ENCODE results near the gene C7orf57.

C7orf57 gene

GRCh38 chr7:48085433-48085791 lies 50.1 kb downstream of the C7orf57 start:
- DNase-seq (ENCODE audit: low spot score), result no peak

- DNase-seq (ENCODE audit: low spot score), result no peak
These were observed 50.6 kb downstream of the C7orf57 start for GRCh38 chr7:48085942-48086341.

DNA sequence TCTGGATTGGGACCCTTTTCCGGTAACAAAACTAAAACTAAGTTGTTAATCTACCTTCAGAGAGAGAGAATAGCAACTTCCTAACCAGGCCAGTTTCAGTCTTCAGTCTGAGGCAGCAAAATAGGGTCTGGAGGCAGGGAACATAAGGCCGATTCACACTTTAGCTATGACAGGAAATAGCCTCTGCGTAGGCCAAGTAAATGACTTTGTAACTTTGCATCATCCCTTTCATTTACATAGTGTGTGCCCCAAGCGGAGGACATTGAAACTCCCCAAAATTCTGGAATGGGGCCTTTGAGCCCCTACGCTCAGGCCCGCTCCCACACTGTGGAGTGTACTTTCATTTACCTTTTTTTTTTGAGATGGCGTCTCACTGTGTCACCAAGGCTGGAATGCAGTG lies 52.0 kb downstream of the C7orf57 start:
- peak; percentile 65 for DNase-seq (ENCODE audit: low spot score)

DNA sequence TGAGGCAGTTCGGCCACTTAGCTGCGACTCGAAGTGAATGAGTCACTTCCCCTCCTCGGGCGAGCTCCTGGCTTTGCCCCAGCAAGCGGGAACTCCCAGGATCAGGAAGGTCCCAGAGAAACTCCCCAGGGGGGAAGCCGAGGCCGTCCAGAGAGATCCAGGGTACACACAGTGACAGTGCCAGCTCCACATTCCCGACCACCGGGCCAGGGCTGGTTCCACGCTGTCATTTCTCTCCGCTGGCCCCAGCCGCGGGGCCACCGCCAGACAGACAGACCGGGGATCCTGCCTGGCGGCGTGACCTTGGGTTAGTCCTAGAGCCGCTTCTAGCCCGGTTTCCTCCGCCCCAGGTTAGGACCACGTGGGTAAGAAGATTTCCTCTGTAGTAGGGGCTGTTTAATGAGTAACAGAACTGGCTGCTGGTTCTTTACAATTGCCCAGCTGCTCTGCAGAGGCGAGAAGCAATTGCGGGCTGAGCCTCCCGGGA lies 53.3 kb downstream of the C7orf57 start:
- DNase-seq (ENCODE audit: low spot score), result peak; percentile 85

GRCh38 chr7:48089046-48090003 lies 54.0 kb downstream of the C7orf57 start, which contains the start of gene UPP1:
Gene UPP1, plus strand, starts transcription at chr7:48089265. Its CDS starts 5,519 bp downstream, at chr7:48094784.
- DNase-seq (ENCODE audit: low spot score), result no peak

DNA sequence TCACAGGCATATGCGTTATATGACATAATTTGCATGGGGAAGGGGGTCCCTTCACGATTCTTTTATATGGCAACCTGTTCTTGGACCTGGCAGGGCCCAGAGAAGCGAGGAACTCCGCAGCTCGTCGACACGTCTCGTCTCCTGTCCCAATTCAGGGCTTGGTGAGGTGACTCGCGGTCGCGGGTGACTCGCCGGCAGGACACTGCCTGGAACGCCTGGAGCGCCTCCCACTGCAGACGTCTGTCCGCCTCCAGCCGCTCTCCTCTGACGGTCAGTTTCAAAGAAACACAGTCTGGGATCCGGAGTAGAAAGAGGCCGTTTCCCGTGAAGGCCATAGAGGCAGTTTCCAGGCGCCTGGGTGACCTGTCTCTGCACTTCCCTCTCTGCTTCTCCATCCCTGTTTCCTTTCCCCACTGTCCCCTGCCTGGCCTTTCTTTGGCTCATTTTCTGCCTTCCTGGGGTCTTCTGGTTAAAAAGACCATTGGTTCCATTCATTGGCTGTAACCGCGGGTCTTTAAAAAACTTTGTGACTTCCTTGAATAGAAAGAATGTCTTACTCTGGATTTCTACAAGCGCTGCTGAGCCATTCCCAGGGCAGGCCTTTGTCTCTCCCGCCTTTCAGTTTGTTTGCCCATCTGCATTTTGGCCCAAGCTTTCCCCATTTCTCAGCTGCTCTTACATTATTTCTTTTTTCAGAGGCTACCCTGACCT lies 54.9 kb downstream of the C7orf57 start:
- no peak for DNase-seq (ENCODE audit: low spot score)

GRCh38 chr7:48091506-48092433 lies 56.4 kb downstream of the C7orf57 start:
- no peak for DNase-seq (ENCODE audit: low spot score)

- DNase-seq (ENCODE audit: low spot score), result no peak
These were observed 59.5 kb downstream of the C7orf57 start for GRCh38 chr7:48094861-48095293.

DNA sequence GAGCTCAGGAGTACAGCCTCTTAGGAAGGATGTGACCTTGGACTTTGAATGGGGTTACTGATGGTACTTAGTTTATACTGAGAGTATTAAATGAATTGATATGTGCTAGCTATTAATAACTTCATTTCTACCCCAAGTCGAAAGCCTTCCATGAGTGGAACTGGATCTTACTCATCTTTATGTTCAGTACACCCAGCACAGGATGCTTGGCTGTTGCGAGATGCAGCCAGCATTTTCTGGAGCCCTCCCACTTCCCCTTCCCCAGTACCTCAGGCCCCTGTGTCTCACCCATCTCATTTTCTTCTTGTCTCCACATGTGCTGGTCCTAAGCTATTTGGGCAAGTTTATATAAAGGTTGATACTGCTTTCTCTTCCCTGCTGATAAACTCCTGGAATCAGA lies 60.9 kb downstream of the C7orf57 start:
- peak; percentile 39 for DNase-seq (ENCODE audit: low spot score)

DNA sequence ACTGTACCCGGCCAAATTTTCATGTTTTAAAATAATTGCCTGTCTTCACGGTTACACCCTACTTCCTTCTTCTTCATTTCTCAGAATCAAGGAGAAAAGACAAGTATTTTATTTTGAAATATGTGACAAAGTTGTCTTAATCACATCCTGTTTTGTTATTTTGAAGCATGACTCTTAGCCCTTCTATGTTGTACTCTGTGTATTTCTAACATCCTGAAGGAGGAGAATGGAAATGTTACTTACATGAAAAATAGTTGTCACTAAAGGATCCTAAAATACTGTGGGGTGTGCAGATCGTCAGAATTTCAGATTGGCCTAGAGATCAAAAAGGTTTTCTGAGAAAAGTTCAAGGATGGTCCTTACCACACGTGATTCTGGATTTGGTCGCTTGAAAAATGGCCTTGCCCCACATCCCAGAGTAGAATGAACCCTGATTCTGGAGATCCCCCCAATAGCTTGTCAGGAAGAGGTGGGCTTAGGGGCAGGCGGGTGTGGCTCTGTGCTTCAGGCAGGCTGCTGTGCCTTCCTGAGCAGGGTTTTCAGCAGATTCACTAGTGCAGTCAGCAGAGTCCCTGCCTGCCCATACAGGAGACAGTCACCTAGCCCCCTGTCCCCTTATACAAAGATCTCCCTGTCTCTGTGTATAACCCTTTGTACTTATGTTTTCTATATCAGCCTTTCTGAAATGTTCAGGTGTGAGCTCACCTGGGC lies 62.3 kb downstream of the C7orf57 start:
- DNase-seq (ENCODE audit: low spot score), result no peak

- no peak for DNase-seq (ENCODE audit: low spot score)
These were observed 63.5 kb downstream of the C7orf57 start for GRCh38 chr7:48098846-48099245.

- no peak for DNase-seq (ENCODE audit: low spot score)
These were observed 64.4 kb downstream of the C7orf57 start for GRCh38 chr7:48099781-48100180.

- no peak for DNase-seq (ENCODE audit: low spot score)
These were observed 66.0 kb downstream of the C7orf57 start for GRCh38 chr7:48101352-48101751.

DNA sequence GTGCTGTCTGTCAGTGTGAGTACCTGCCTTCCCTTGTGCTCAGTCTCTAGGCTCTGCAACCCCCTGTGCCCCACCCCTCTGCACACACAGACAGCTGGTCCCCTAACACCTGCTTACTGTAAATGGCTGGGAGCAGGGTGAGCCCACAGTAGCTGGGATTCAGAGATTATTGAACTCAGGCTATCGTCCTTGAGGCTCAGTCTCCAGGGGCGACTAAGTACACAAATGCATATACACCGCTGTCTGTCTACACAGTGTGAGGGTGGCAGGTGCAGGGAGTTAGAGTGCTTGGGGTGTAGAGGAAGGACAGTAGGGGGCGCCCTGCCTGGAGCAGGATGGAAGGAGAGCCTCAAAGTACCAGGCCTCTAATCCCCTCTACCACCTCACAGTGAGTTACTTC lies 66.6 kb downstream of the C7orf57 start:
- no peak for DNase-seq (ENCODE audit: low spot score)

- DNase-seq (ENCODE audit: low spot score), result no peak
These were observed 67.2 kb downstream of the C7orf57 start for GRCh38 chr7:48102530-48102929.

- DNase-seq (ENCODE audit: low spot score), result no peak
These were observed 69.7 kb downstream of the C7orf57 start for GRCh38 chr7:48105045-48105444.

GRCh38 chr7:48106906-48107659 lies 71.7 kb downstream of the C7orf57 start:
- DNase-seq (ENCODE audit: low spot score), result no peak

DNA sequence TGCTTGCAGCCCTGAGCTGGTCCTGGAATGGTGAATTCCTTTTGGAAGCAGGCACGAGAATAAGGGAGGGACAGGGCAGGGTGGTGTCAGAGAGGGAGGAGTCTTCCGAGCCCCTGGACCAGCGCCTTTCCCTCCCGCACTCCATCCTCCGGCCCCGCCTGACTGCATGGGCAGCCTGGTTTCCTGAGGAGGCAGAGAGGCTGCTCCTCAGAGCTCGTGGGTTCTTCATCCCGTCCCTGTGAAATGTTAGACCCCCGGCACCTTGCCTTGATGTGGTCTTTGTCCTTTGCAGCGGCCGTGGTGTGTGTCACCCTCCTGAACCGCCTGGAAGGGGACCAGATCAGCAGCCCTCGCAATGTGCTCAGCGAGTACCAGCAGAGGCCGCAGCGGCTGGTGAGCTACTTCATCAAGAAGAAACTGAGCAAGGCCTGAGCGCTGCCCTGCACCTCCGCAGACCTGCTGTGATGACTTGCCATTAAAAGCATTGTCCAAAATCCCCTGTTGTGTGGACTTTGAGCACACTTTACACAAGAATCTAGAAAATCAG lies 72.7 kb downstream of the C7orf57 start:
- no peak for DNase-seq (ENCODE audit: low spot score)

- no peak for DNase-seq (ENCODE audit: low spot score)
These were observed 73.9 kb downstream of the C7orf57 start for GRCh38 chr7:48108959-48109847.

Data from activated CD4-positive, alpha-beta T cell treated with anti-CD3 and anti-CD28 coated beads, Interleukin-2, Interleukin-4, amounts not matched to agents 100 ng/mL and 50 ng/mL, durations not matched to agents 16 hours and 8 hours (primary cell).